ENCODE measurements around the gene PLEK2.
"Not testable (repeated sequence)": the region's sequence is repeated elsewhere in the genome, so short reads cannot be mapped to it uniquely, and the experiment has no call there.

Gene PLEK2

GRCh38 chr14:67411820-67412421 lies at the start of gene PLEK2:
TSS of gene PLEK2 (minus strand) at chr14:67412165. CDS start at chr14:67412059, 106 bp downstream.
- DNase-seq (ENCODE audit: low read depth in 3 of 3) = peak; percentile 7 to 33 (median 22)

- no peak for DNase-seq (ENCODE audit: low read depth in 3 of 3)
These were observed 49.5 kb upstream of the PLEK2 start for GRCh38 chr14:67461341-67461985.

- DNase-seq (ENCODE audit: low read depth in 3 of 3) = no peak
These were observed 47.4 kb upstream of the PLEK2 start for GRCh38 chr14:67459336-67459735.

- no peak for DNase-seq (ENCODE audit: low read depth in 3 of 3)
These were observed 45.8 kb upstream of the PLEK2 start for GRCh38 chr14:67457782-67458181.

GRCh38 chr14:67456732-67457131 lies 44.8 kb upstream of the PLEK2 start:
- no peak for DNase-seq (ENCODE audit: low read depth in 3 of 3)

GRCh38 chr14:67453575-67454300 lies 41.8 kb upstream of the PLEK2 start:
- no peak for DNase-seq (ENCODE audit: low read depth in 3 of 3)

GRCh38 chr14:67451667-67452066 lies 39.7 kb upstream of the PLEK2 start:
- not testable (repeated sequence) for DNase-seq (ENCODE audit: low read depth in 3 of 3)

- no peak for DNase-seq (ENCODE audit: low read depth in 3 of 3)
These were observed 37.1 kb upstream of the PLEK2 start for GRCh38 chr14:67449096-67449495.

- no peak for DNase-seq (ENCODE audit: low read depth in 3 of 3)
These were observed 35.0 kb upstream of the PLEK2 start for GRCh38 chr14:67447033-67447381.

- DNase-seq (ENCODE audit: low read depth in 3 of 3) = no peak
These were observed 34.5 kb upstream of the PLEK2 start for GRCh38 chr14:67446371-67447032.

- no peak for DNase-seq (ENCODE audit: low read depth in 3 of 3)
These were observed 32.4 kb upstream of the PLEK2 start for GRCh38 chr14:67444395-67444794.

GRCh38 chr14:67442139-67442906 lies 30.4 kb upstream of the PLEK2 start:
- no peak for DNase-seq (ENCODE audit: low read depth in 3 of 3)

GRCh38 chr14:67441672-67442071 lies 29.7 kb upstream of the PLEK2 start:
- DNase-seq (ENCODE audit: low read depth in 3 of 3) = no peak

- DNase-seq (ENCODE audit: low read depth in 3 of 3) = no peak
These were observed 29.3 kb upstream of the PLEK2 start for GRCh38 chr14:67441256-67441655.

GRCh38 chr14:67440513-67440912 lies 28.5 kb upstream of the PLEK2 start:
- no peak for DNase-seq (ENCODE audit: low read depth in 3 of 3)

GRCh38 chr14:67438969-67439368 lies 27.0 kb upstream of the PLEK2 start:
- DNase-seq (ENCODE audit: low read depth in 3 of 3) = no peak

- DNase-seq (ENCODE audit: low read depth in 3 of 3) = no peak
These were observed 24.3 kb upstream of the PLEK2 start for GRCh38 chr14:67436006-67436866.

- no peak for DNase-seq (ENCODE audit: low read depth in 3 of 3)
These were observed 23.6 kb upstream of the PLEK2 start for GRCh38 chr14:67435603-67436002.

GRCh38 chr14:67432050-67432564 lies 20.1 kb upstream of the PLEK2 start:
- no peak for DNase-seq (ENCODE audit: low read depth in 3 of 3)

GRCh38 chr14:67429510-67430205 lies 17.7 kb upstream of the PLEK2 start:
- DNase-seq (ENCODE audit: low read depth in 3 of 3) = no peak
